ENCODE measurements around the gene OBSL1.

DNA sequence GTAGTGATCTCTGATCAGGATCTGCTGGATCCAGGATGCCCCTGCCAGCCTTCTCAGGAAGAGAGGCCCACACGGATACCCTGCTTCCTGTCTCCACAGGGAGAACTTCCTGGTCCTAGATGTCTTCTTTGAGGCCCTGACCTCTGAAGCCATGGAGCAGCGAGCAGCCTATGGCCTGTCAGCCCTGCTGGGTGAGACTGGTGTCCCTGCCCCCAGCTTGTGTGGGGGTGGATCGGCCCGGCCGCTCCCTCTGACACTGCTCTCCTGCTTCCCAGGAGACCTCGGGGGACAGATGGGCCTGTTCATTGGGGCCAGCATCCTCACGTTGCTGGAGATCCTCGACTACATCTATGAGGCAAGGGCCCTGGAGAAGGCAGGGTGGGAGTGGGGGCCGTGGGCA is 34.4 kb downstream of the OBSL1 start:
- TF ChIP-seq BMI1 (IDR thresholded peaks at IDR 0.05; ENCODE audit: borderline replicate concordance) = no peak
- no peak for TF ChIP-seq ZZZ3 (IDR thresholded peaks at IDR 0.05; ENCODE audit: control insufficient read depth, insufficient read length, low read depth)
- no peak for TF ChIP-seq POLR2AphosphoS5 (IDR thresholded peaks at IDR 0.05; ENCODE audit: low read length)
- TF ChIP-seq MYC (IDR thresholded peaks at IDR 0.05; ENCODE audit: insufficient read depth, insufficient read length, insufficient replicate concordance, low read length, severe bottlenecking) = no peak
- TF ChIP-seq POLR2A (IDR thresholded peaks at IDR 0.05; ENCODE audit: low read depth, low read length) = no peak
- no peak for TF ChIP-seq NR2C2 (IDR thresholded peaks at IDR 0.05; ENCODE audit: borderline replicate concordance, control insufficient read depth, insufficient read length, low read depth)
- TF ChIP-seq, protein P1, sequence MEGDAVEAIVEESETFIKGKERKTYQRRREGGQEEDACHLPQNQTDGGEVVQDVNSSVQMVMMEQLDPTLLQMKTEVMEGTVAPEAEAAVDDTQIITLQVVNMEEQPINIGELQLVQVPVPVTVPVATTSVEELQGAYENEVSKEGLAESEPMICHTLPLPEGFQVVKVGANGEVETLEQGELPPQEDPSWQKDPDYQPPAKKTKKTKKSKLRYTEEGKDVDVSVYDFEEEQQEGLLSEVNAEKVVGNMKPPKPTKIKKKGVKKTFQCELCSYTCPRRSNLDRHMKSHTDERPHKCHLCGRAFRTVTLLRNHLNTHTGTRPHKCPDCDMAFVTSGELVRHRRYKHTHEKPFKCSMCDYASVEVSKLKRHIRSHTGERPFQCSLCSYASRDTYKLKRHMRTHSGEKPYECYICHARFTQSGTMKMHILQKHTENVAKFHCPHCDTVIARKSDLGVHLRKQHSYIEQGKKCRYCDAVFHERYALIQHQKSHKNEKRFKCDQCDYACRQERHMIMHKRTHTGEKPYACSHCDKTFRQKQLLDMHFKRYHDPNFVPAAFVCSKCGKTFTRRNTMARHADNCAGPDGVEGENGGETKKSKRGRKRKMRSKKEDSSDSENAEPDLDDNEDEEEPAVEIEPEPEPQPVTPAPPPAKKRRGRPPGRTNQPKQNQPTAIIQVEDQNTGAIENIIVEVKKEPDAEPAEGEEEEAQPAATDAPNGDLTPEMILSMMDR (IDR thresholded peaks at IDR 0.05 in 2 of 3, conservative IDR thresholded peaks at IDR 0.05 in 1 of 3; ENCODE audit: control insufficient read depth in 2 of 3, extremely low read depth in 1 of 3, insufficient read depth in 1 of 3, low read depth in 3 of 3, low read length in 3 of 3) = no peak
- no peak for TF ChIP-seq CEBPB (IDR thresholded peaks at IDR 0.05; ENCODE audit: borderline replicate concordance in 1 of 2, low read depth in 2 of 2, low read length in 2 of 2)
- no peak for TF ChIP-seq RAD21 (IDR thresholded peaks at IDR 0.05; ENCODE audit: insufficient read depth, low read depth, low read length)
- TF ChIP-seq KDM1A (IDR thresholded peaks at IDR 0.05; ENCODE audit: borderline replicate concordance) = no peak
- TF ChIP-seq, protein P2, sequence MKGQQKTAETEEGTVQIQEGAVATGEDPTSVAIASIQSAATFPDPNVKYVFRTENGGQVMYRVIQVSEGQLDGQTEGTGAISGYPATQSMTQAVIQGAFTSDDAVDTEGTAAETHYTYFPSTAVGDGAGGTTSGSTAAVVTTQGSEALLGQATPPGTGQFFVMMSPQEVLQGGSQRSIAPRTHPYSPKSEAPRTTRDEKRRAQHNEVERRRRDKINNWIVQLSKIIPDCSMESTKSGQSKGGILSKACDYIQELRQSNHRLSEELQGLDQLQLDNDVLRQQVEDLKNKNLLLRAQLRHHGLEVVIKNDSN (IDR thresholded peaks at IDR 0.05; ENCODE audit: borderline replicate concordance, extremely low read length, insufficient read depth, low read depth, low read length) = no peak
- TF ChIP-seq CREB1 (IDR thresholded peaks at IDR 0.05; ENCODE audit: low read depth) = no peak
